Metanephros (tissue), 2 donors: ENCODE data around the gene COQ8B. TPM values are rescaled to one million over a fixed set of nuclear protein-coding genes. Genes with fewer than 3 reads are reported as not detected.

ENCODE experiments used
- small RNA-seq: library from RNA; depleted of rRNA; stranded (forward); fragments of <200 nt; gene quantifications from one replicate; pipeline ENCODE3, GENCODE V24; 2014; ENCODE audit warnings: low replicate concordance
- total RNA-seq: library from RNA; depleted of rRNA; stranded (reverse); fragments of >200 nt; gene quantifications from one replicate; pipeline ENCODE4 v1.2.3, GENCODE V29; 2014

The COQ8B gene
- total RNA-seq: 42.6 TPM

GRCh38 chr19:40716482-40717324 lies at the start of gene COQ8B, which contains the start of gene ITPKC:
TSS of gene COQ8B (minus strand) at chr19:40716886. CDS start at chr19:40714632, 2,254 bp downstream.
TSS of gene ITPKC (plus strand) at chr19:40717112. CDS start at chr19:40717136, 24 bp downstream.

GRCh38 chr19:40750874-40751537 lies 34.3 kb upstream of the COQ8B start, which contains the start of gene SNRPA:
TSS of gene SNRPA (plus strand) at chr19:40751203. CDS start at chr19:40751409, 206 bp downstream.

GRCh38 chr19:40750058-40750873 lies 33.6 kb upstream of the COQ8B start, which contains the start of gene ACTMAP:
TSS of gene ACTMAP (minus strand) at chr19:40750477. CDS start at chr19:40749803, 674 bp downstream.

GRCh38 chr19:40690050-40690692 lies 26.5 kb downstream of the COQ8B start, which contains the start of gene NUMBL:
TSS of gene NUMBL (minus strand) at chr19:40690651. CDS start at chr19:40690483, 168 bp downstream.

Small RNA genes within 50 kb of the gene (small RNA-seq; reads per million reads assigned to genes)
- gene RNU6-195P: not detected

Other genes starting within 250 kb of the COQ8B start
- gene SPTBN4, start 249.9 kb downstream of the COQ8B start, total RNA-seq: 2.9 TPM
- gene SHKBP1, start 140.0 kb downstream of the COQ8B start, total RNA-seq: 25.3 TPM
- 293 TPM for gene LTBP4, start 115.5 kb downstream of the COQ8B start, total RNA-seq
- 22.0 TPM for gene NUMBL, start 26.2 kb downstream of the COQ8B start, total RNA-seq
- gene ITPKC, start 226 bp upstream of the COQ8B start, total RNA-seq: 21.0 TPM
- 4.8 TPM for gene ACTMAP, start 33.6 kb upstream of the COQ8B start, total RNA-seq
- 59.4 TPM for gene SNRPA, start 34.3 kb upstream of the COQ8B start, total RNA-seq
- 3.8 TPM for gene MIA, start 58.6 kb upstream of the COQ8B start, total RNA-seq
- gene RAB4B, start 61.4 kb upstream of the COQ8B start, total RNA-seq: 10.6 TPM
- 63.2 TPM for gene EGLN2, start 82.3 kb upstream of the COQ8B start, total RNA-seq
- not detected for gene CYP2A6, start 133.6 kb upstream of the COQ8B start, total RNA-seq
- not detected for gene CYP2A7, start 165.3 kb upstream of the COQ8B start, total RNA-seq